22Rv1 (cell line): Measurements from ENCODE around the gene HTT.

ENCODE experiments used
- H3K27ac ChIP-seq: fragments of 450-650 bp; 2 replicates; pipeline ENCODE4 v1.5.1; 2017
- CTCF ChIP-seq: fragments of 450-650 bp; IDR thresholded peaks from 2 replicates; pipeline ENCODE4 v1.5.1; 2017; ENCODE audit warnings: mild to moderate bottlenecking
- ZFX ChIP-seq: fragments of 450-650 bp; IDR thresholded peaks from 2 replicates; pipeline ENCODE4 v1.6.1; 2017; ENCODE audit warnings: antibody characterized with exemption, borderline replicate concordance

The HTT gene

GRCh38 chr4:3203971-3204431 is 129.5 kb downstream of the HTT start:
- TF ChIP-seq ZFX, result no peak
- no peak overlapping the region for H3K27ac ChIP-seq

- TF ChIP-seq ZFX, result no peak
- TF ChIP-seq CTCF, result no peak
- H3K27ac ChIP-seq, result no peak overlapping the region
Observed at GRCh38 chr4:3205995-3206394, 131.5 kb downstream of the HTT start.

GRCh38 chr4:3206439-3207100 is 132.1 kb downstream of the HTT start:
- H3K27ac ChIP-seq, result no peak overlapping the region
- TF ChIP-seq CTCF (no peak), ZFX (no peak)

- H3K27ac ChIP-seq, result no peak overlapping the region
- TF ChIP-seq CTCF (no peak), ZFX (no peak)
Observed at GRCh38 chr4:3207531-3208037, 133.1 kb downstream of the HTT start.

GRCh38 chr4:3208826-3209225 is 134.3 kb downstream of the HTT start:
- TF ChIP-seq CTCF (no peak), ZFX (no peak)
- H3K27ac ChIP-seq, result no peak overlapping the region

- TF ChIP-seq ZFX, result no peak
- no peak for TF ChIP-seq CTCF
- no peak overlapping the region for H3K27ac ChIP-seq
Observed at GRCh38 chr4:3209551-3210325, 135.3 kb downstream of the HTT start.

GRCh38 chr4:3210467-3210866 is 136.0 kb downstream of the HTT start:
- TF ChIP-seq CTCF (no peak), ZFX (no peak)
- no peak overlapping the region for H3K27ac ChIP-seq
